Motor neuron (in vitro differentiated cells): ENCODE data around the gene TRPC6. TPM values are rescaled to one million over a fixed set of nuclear protein-coding genes. Genes with fewer than 3 reads are reported as not detected.

ENCODE experiments used
- ATAC-seq, 8 experiments: fragments of 200-7000 bp; cut with Tn5 transposase; replicated peaks in 6 of 8; 2 replicates each; pipeline ENCODE4 v1.8.0; 2021; ENCODE audit warnings: mild to moderate bottlenecking in 8 of 8, moderate library complexity in 8 of 8
- H3K27ac ChIP-seq, 2 donors: fragments of 250-450 bp; sonication (Bioruptor Pico); 2 replicates each; pipeline ENCODE4 v1.9.0; 2021; ENCODE audit warnings: antibody characterized with exemption in 2 of 2, mild to moderate bottlenecking in 2 of 2, moderate library complexity in 1 of 2
- H3K4me1 ChIP-seq, 2 donors: fragments of 250-450 bp; sonication (Bioruptor Pico); replicated peaks in 1 of 2; 2 replicates each; pipeline ENCODE4 v1.6.1; 2021; ENCODE audit warnings: antibody characterized with exemption in 2 of 2, mild to moderate bottlenecking in 2 of 2, moderate library complexity in 1 of 2
- H3K4me3 ChIP-seq, 5 donors: fragments of 250-450 bp; sonication (Bioruptor Pico); 2 replicates each; pipeline ENCODE4 v1.9.0; 2021; ENCODE audit warnings: antibody characterized with exemption in 5 of 5, mild to moderate bottlenecking in 5 of 5, moderate library complexity in 4 of 5
- WGBS, 10 experiments: fragments of 450-650 bp; shearing (Covaris generic); methylation state at CpG; one replicate each; pipeline ENCODE4 v1.0.0; 2022; 5-methylcytosine and 5-hydroxymethylcytosine counted together
- in situ Hi-C, 9 experiments: fragments of 400-800 bp; cut with MboI; loops; one replicate each; pipeline ENCODE4 v1.15.0; 2021; ENCODE audit warnings: low sequenced_read_pairs in 9 of 9, low pct_unique_long_range_greater_than_20kb in 2 of 9; ENCODE audit not compliant: unreplicated experiment in 9 of 9
- total RNA-seq, 8 experiments: library from RNA; unstranded; fragments of 300-600 nt; gene quantifications; 2 replicates each; pipeline versions ENCODE4 v1.2.3 to v1.2.4, GENCODE V29; 2022

Gene TRPC6
- total RNA-seq, 8 experiments from 2014 or later, result 0.14 to 4.9 (median 0.49) TPM

GRCh38 chr11:101510591-101510990 is 73.2 kb downstream of the TRPC6 start:
- WGBS, 10 experiments, result 33 to 100% (median 100%) methylated on average over 1 of the region's 1 CpG; no CpG with 5 or more reads in 1 of the 10 experiments
- in situ Hi-C loops, result no loop called here
- Histone ChIP-seq H3K4me3 (no peak overlapping the region), H3K4me1 (no peaks in the 10 kb centered on the region), H3K27ac (no peak overlapping the region)
- ATAC-seq, result peak in 3 of 8 experiments; percentile 66 to 93 (median 85)

- in situ Hi-C loops, result no loop called here
- Histone ChIP-seq H3K27ac (no peak overlapping the region), H3K4me3 (no peak overlapping the region), H3K4me1 (no peaks in the 10 kb centered on the region)
- WGBS, 10 experiments, result 0 to 89% (median 56%) methylated on average over 1 of the region's 1 CpG; no CpG with 5 or more reads in 4 of the 10 experiments
- ATAC-seq, result no peak
Measured at GRCh38 chr11:101509922-101510321, 73.9 kb downstream of the TRPC6 start.

- in situ Hi-C loops, result no loop called here
- H3K27ac ChIP-seq, result no peak overlapping the region
- no peak overlapping the region for H3K4me3 ChIP-seq
- WGBS, 10 experiments, result 78 to 100% (median 100%) methylated on average over 1 to 2 of the region's 2 CpGs
- ATAC-seq, result no peak
- no peaks in the 10 kb centered on the region for H3K4me1 ChIP-seq
Measured at GRCh38 chr11:101508370-101508769, 75.4 kb downstream of the TRPC6 start.

- WGBS, 10 experiments, result 0 to 100% (median 80%) methylated on average over 1 of the region's 1 CpG; no CpG with 5 or more reads in 3 of the 10 experiments
- no peak for ATAC-seq
- H3K4me1 ChIP-seq, result no peaks in the 10 kb centered on the region
- in situ Hi-C loops, result loop anchor here in 1 of 9 experiments (25.0 kb wide), 1 partner anchor 88 kb away; the partner anchor contains the start of gene TRPC6
- H3K27ac ChIP-seq, result no peak overlapping the region
- H3K4me3 ChIP-seq, result no peak overlapping the region
Measured at GRCh38 chr11:101498891-101499290, 84.9 kb downstream of the TRPC6 start.

- peak in 2 of 8 experiments; percentile 31 to 47 for ATAC-seq
- Histone ChIP-seq H3K4me3 (no peak overlapping the region), H3K27ac (no peak overlapping the region), H3K4me1 (no peaks in the 10 kb centered on the region)
- 20 to 91% (median 59%) methylated on average over 1 to 5 of the region's 5 CpGs for WGBS, 10 experiments
- in situ Hi-C loops, result loop anchor here in 1 of 9 experiments (25.0 kb wide), 1 partner anchor 90 kb away; the partner anchor contains the start of gene TRPC6
Measured at GRCh38 chr11:101497291-101497690, 86.5 kb downstream of the TRPC6 start.

- no peak overlapping the region for H3K27ac ChIP-seq
- 0 to 100% (median 70%) methylated on average over 1 to 2 of the region's 2 CpGs for WGBS, 10 experiments
- H3K4me1 ChIP-seq, result no peaks in the 10 kb centered on the region
- H3K4me3 ChIP-seq, result no peak overlapping the region
- in situ Hi-C loops, result loop anchor here in 1 of 9 experiments (25.0 kb wide), 1 partner anchor 100 kb away; the partner anchor contains the start of gene TRPC6
- ATAC-seq, result peak in 2 of 8 experiments; percentile 36 to 42
Measured at GRCh38 chr11:101487775-101488174, 96.0 kb downstream of the TRPC6 start.

GRCh38 chr11:101482556-101483124 is 101.2 kb downstream of the TRPC6 start:
- no peaks in the 10 kb centered on the region for H3K4me1 ChIP-seq
- ATAC-seq, result no peak
- no peak overlapping the region for H3K4me3 ChIP-seq
- H3K27ac ChIP-seq, result no peak overlapping the region
- in situ Hi-C loops, result loop anchor here in 1 of 9 experiments (25.0 kb wide), 1 partner anchor 105 kb away; the partner anchor contains the start of gene TRPC6
- 59 to 100% (median 95%) methylated on average over 1 to 4 of the region's 4 CpGs; no CpG with 5 or more reads in 2 of the 10 experiments for WGBS, 10 experiments

- no peak for ATAC-seq
- Histone ChIP-seq H3K27ac (no peak overlapping the region), H3K4me1 (no peaks in the 10 kb centered on the region), H3K4me3 (no peak overlapping the region)
- 43 to 91% (median 80%) methylated on average over 1 to 11 of the region's 13 CpGs for WGBS, 10 experiments
- in situ Hi-C loops, result loop anchor here in 2 of 9 experiments (10.0 to 25.0 kb wide), 2 partner anchors 109 to 366 kb away; partner anchors contain the start of gene TRPC6 (in 1 of the 2)
Measured at GRCh38 chr11:101478587-101479369, 105.0 kb downstream of the TRPC6 start.

GRCh38 chr11:101477926-101478325 is 105.9 kb downstream of the TRPC6 start:
- in situ Hi-C loops, result loop anchor here in 2 of 9 experiments (10.0 to 25.0 kb wide), 2 partner anchors 109 to 367 kb away; partner anchors contain the start of gene TRPC6 (in 1 of the 2)

GRCh38 chr11:101476191-101476590 is 107.6 kb downstream of the TRPC6 start:
- in situ Hi-C loops, result loop anchor here in 2 of 9 experiments (10.0 to 25.0 kb wide), 2 partner anchors 111 to 369 kb away; partner anchors contain the start of gene TRPC6 (in 1 of the 2)
- no peak for ATAC-seq
- WGBS, 10 experiments, result 80 to 100% (median 94%) methylated on average over 1 to 6 of the region's 6 CpGs
- Histone ChIP-seq H3K4me3 (no peak overlapping the region), H3K4me1 (no peaks in the 10 kb centered on the region), H3K27ac (no peak overlapping the region)

More at GRCh38 chr11:101477926-101478325, 105.9 kb downstream of the TRPC6 start:
- 0 to 100% (median 68%) methylated on average over 1 to 3 of the region's 3 CpGs; no CpG with 5 or more reads in 2 of the 10 experiments for WGBS, 10 experiments
- no peak overlapping the region for H3K4me3 ChIP-seq
- ATAC-seq, result no peak
- H3K27ac ChIP-seq, result no peak overlapping the region
- H3K4me1 ChIP-seq, result no peaks in the 10 kb centered on the region

GRCh38 chr11:101475699-101476098 is 108.1 kb downstream of the TRPC6 start:
- Histone ChIP-seq H3K4me1 (no peaks in the 10 kb centered on the region), H3K4me3 (no peak overlapping the region), H3K27ac (no peak overlapping the region)
- ATAC-seq, result no peak
- WGBS, 10 experiments, result 40 to 100% (median 84%) methylated on average over 1 to 4 of the region's 4 CpGs; no CpG with 5 or more reads in 2 of the 10 experiments
- in situ Hi-C loops, result loop anchor here in 2 of 9 experiments (10.0 to 25.0 kb wide), 2 partner anchors 112 to 369 kb away; partner anchors contain the start of gene TRPC6 (in 1 of the 2)

- 9 to 100% (median 57%) methylated on average over 1 to 3 of the region's 3 CpGs; no CpG with 5 or more reads in 3 of the 10 experiments for WGBS, 10 experiments
- in situ Hi-C loops, result loop anchor here in 3 of 9 experiments (10.0 to 25.0 kb wide), 4 partner anchors 113 to 538 kb away; partner anchors contain the start of gene TRPC6 (in 1 of the 3)
- H3K27ac ChIP-seq, result no peak overlapping the region
- H3K4me3 ChIP-seq, result no peak overlapping the region
- no peaks in the 10 kb centered on the region for H3K4me1 ChIP-seq
- no peak for ATAC-seq
Measured at GRCh38 chr11:101474666-101475065, 109.1 kb downstream of the TRPC6 start.
